Mesothelial cell of epicardium (in vitro differentiated cells): ENCODE measurements around the gene RHOBTB3. TPM values are rescaled to one million over a fixed set of nuclear protein-coding genes. Genes with fewer than 3 reads are reported as not detected.

ENCODE experiments used
- DNase-seq, 2 experiments: peaks; one replicate each; pipeline ENCODE4 v3.0.0; 2021; ENCODE audit warnings: low spot score in 2 of 2; ENCODE audit not compliant: unreplicated experiment in 2 of 2
- H3K27ac Mint-ChIP-seq: 2 replicates; pipeline ENCODE4 v1.8.0; 2021; ENCODE audit warnings: mixed read lengths
- H3K27me3 Mint-ChIP-seq: 2 replicates; pipeline ENCODE4 v1.8.0; 2021; ENCODE audit warnings: low read depth, mixed read lengths
- H3K36me3 Mint-ChIP-seq: 2 replicates; pipeline ENCODE4 v1.8.0; 2021; ENCODE audit warnings: mixed read lengths
- H3K4me1 Mint-ChIP-seq: 2 replicates; pipeline ENCODE4 v1.8.0; 2021; ENCODE audit warnings: mixed read lengths
- H3K4me3 Mint-ChIP-seq: 2 replicates; pipeline ENCODE4 v1.8.0; 2021; ENCODE audit warnings: mild to moderate bottlenecking, moderate library complexity, mixed read lengths
- H3K9me3 Mint-ChIP-seq: 2 replicates; pipeline ENCODE4 v1.8.0; 2021; ENCODE audit warnings: mixed read lengths
- CTCF ChIP-seq: fragments of 200-600 bp; sonication (generic); IDR thresholded peaks from one replicate; pipeline ENCODE4 v1.5.0; 2021; ENCODE audit warnings: antibody characterized with exemption; ENCODE audit not compliant: unreplicated experiment
- total RNA-seq: library from RNA; stranded (reverse); gene quantifications from 3 replicates; pipeline ENCODE4 v1.2.1, GENCODE V29; 2021

RHOBTB3 gene
- total RNA-seq, 1 donor from 2014 or later: 153 TPM

- DNase-seq: no peak
- TF ChIP-seq CTCF: no peak
- Mint-ChIP-seq H3K4me1 (peaks cover 21% of the 10 kb centered on the region), H3K36me3 (no peaks in the 10 kb centered on the region), H3K27me3 (no peaks in the 10 kb centered on the region), H3K9me3 (no peaks in the 10 kb centered on the region), H3K27ac (no peak overlapping the region), H3K4me3 (no peak overlapping the region)
Observed at GRCh38 chr5:95826949-95827891, 96.1 kb downstream of the RHOBTB3 start.

- no peak for TF ChIP-seq CTCF
- H3K4me3 Mint-ChIP-seq: no peak overlapping the region
- no peak overlapping the region for H3K27ac Mint-ChIP-seq
- H3K9me3 Mint-ChIP-seq: no peaks in the 10 kb centered on the region
- H3K4me1 Mint-ChIP-seq: peaks cover 15% of the 10 kb centered on the region
- no peaks in the 10 kb centered on the region for H3K36me3 Mint-ChIP-seq
- no peaks in the 10 kb centered on the region for H3K27me3 Mint-ChIP-seq
- no peak for DNase-seq
Observed at GRCh38 chr5:95827892-95828246, 96.7 kb downstream of the RHOBTB3 start.

GRCh38 chr5:95830226-95830625, 99.1 kb downstream of the RHOBTB3 start:
- DNase-seq: no peak
- H3K4me1 Mint-ChIP-seq: peaks cover 9% of the 10 kb centered on the region
- H3K36me3 Mint-ChIP-seq: no peaks in the 10 kb centered on the region
- H3K27ac Mint-ChIP-seq: no peak overlapping the region
- no peak for TF ChIP-seq CTCF
- no peak overlapping the region for H3K4me3 Mint-ChIP-seq
- no peaks in the 10 kb centered on the region for H3K27me3 Mint-ChIP-seq
- H3K9me3 Mint-ChIP-seq: no peaks in the 10 kb centered on the region

GRCh38 chr5:95832664-95833063, 101.5 kb downstream of the RHOBTB3 start:
- no peak overlapping the region for H3K27ac Mint-ChIP-seq
- H3K4me1 Mint-ChIP-seq: peaks cover 14% of the 10 kb centered on the region
- TF ChIP-seq CTCF: no peak
- H3K4me3 Mint-ChIP-seq: no peak overlapping the region
- no peak for DNase-seq
- H3K27me3 Mint-ChIP-seq: no peaks in the 10 kb centered on the region
- no peaks in the 10 kb centered on the region for H3K9me3 Mint-ChIP-seq
- no peaks in the 10 kb centered on the region for H3K36me3 Mint-ChIP-seq

- peak overlapping the region; percentile 7 for H3K4me3 Mint-ChIP-seq
- H3K27ac Mint-ChIP-seq: no peak overlapping the region
- no peak for TF ChIP-seq CTCF
- no peaks in the 10 kb centered on the region for H3K36me3 Mint-ChIP-seq
- H3K27me3 Mint-ChIP-seq: no peaks in the 10 kb centered on the region
- no peaks in the 10 kb centered on the region for H3K9me3 Mint-ChIP-seq
- DNase-seq: no peak
- peaks cover 14% of the 10 kb centered on the region for H3K4me1 Mint-ChIP-seq
Observed at GRCh38 chr5:95835682-95836385, 104.7 kb downstream of the RHOBTB3 start.
